Measurements from ENCODE around the gene TAPBPL.
"Not testable (repeated sequence)": the region's sequence is repeated elsewhere in the genome, so short reads cannot be mapped to it uniquely, and the experiment has no call there.

TAPBPL gene

DNA sequence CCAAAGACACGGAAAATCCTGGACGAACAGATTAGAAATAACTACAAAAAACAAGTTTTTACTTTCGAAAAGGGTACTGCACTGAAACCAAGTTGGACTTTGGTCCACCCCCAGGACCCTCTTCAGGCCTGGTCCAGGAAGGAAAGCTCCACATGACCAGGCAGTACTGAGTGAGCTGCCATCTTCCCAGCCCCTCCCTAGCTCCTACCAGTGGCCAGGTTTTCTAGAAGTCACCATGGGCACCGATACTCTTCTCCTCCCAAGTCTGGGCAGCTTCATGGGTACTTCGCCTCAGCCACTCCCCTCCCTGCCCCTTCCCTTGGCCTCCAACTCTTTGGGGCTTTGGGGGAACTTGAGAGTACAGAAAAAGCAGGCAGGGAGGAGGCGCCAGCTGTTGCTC, 12.0 kb downstream of the TAPBPL start:
- DNase-seq, result no peak

DNA sequence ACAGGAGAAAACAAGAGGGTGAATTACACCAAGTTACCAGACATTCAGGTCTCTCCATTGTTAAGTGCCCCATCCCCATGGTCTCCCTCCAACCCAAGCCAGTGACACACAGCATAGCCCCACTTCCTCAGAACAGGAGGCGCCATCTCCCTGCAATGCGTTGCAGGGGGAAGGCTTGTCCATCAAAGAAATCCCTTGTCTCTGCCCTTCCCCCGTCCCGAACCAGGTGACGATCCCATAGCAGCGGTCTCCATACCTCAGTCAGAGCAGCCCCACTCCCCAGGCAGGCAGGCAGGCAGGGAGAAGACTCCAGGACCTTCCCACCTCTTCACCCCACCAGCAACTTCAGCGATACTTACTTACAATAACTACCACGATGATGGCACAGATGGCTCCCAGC, 12.7 kb downstream of the TAPBPL start:
- no peak for DNase-seq

DNA sequence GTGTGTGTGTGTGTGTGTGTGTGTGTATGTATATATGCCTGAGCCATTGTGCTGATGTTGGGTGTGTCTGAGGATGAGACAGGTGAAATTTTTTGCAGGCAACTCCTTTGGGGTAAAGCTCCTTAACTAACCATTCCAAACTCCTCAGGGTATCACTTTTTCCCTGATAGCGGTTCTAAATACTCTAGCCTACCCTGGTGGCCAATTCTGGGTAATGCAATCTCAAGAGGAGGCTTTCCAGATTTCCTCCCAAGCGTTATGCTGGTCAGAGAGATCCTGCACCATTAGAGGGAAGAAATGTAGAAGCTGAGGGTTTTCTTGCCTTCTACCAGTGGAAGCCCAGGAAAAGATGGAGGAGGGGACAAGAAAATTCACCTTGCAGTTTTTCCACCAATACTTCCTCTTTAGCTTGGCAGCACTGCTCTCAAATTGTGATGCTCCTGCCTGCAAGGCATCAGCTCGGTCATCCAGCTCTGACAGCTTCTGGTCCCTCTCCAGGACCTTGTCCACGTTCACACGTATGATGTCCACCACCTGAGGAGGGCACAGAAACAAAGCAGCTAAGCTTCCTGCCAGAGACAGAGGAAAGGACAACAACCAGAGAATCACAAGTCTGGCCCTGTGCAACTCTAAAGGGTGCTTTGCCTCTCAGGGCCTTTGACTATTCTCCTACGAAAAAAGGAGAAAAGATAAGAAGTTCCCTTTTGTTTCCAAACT, 13.8 kb downstream of the TAPBPL start:
- no peak for DNase-seq

DNA sequence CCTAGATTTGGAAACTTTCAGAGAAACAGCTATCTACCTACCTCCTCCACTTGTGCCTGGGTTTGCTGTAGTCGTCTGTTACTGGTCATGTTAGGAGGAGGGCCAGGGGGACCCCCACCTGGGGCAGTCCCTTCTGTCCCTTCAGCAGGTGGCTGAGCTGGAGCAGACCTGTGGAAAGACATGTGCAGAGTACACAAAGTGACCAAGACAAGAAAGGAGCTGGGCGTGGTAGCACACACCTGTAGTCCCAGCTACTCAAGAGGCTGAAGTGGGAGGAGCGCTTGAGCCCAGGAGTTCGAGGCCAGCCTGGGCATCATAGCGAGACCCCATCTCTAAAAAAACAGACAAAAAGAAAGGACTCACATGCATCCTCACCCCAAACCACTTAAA, 14.3 kb downstream of the TAPBPL start:
- DNase-seq, result no peak

DNA sequence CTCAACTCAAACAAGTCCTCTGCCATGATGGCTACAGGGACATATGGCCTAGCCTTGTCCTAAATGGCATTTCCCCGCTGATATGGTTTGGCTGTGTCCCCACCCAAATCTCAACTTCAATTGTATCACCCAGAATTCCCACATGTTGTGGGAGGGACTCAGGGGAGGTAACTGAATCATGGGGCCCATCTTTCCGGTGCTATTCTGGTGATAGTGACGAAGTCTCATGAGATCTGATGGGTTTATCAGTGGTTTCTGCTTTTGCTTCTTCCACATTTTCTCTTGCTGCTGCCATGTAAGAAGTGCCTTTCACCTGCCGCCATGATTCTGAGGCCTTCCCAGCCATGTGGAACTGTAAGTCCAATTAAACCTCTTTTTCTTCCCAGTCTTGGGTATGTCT, 14.9 kb downstream of the TAPBPL start:
- DNase-seq, result not testable (repeated sequence)

DNA sequence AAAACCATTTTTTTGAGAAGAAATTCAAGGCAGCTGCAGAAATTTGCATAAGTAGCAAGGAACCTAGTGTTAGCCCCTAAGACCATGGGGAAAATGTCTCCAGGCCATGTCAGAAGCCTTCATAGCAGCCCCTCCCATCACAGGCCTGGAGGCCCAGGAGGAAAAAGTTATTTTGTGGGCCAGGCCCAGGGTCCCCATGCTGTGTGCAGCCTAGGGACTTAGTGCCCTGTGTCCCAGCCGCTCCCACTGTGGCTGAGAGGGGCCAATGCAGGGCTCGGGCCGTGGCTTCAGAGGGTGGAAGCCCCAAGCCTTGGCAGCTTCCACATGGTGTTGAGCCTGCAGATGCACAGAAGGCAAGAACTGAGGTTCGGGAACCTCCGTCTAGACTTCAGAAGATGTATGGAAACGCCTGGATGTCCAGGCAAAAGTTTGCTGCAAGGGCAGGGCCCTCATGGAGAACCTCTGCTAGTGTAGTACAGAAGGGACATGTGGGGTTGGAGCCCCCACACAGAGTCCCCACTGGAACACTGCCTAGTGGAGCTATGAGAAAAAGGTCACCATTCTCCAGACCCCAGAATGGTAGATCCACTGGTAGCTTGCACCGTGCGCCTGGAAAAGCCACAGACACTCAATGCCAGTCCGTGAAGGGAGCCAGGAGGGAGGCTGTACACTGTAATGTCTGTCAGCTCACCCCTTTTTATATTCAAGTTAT, 15.9 kb downstream of the TAPBPL start:
- not testable (repeated sequence) for DNase-seq

DNA sequence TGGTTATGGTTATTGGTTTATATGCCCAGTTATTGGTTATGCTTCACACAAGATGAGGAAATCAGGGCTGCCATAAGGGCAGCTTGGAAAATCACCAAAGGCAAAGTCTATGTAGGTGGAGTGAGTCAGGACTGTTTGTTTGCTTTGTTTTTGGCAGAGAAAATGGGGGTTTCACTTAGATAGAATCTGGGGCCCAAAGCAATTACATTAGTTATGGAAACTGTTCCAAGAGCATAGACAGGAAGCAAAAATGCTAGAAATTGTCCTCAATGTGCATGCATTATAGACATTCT, 16.4 kb downstream of the TAPBPL start:
- DNase-seq, result no peak

DNA sequence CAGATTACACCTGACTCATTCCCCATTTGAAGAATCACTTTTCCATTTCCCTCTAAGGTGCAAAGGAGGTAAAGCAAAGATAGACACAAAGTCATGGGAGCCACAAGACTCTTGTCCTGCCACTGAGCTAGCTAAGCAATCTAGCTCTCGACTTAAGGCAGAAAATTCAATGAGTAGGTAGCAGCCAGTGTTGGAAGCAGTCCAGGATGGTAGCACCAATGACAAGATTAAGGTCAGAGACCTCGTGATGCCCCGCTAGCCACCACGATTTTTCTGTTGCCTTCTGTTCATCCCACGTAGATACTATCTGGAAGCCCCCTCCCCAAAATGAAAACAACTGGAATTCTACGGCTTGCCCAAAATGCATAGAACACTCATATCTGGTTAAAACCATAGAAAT, 17.2 kb downstream of the TAPBPL start:
- DNase-seq, result no peak

DNA sequence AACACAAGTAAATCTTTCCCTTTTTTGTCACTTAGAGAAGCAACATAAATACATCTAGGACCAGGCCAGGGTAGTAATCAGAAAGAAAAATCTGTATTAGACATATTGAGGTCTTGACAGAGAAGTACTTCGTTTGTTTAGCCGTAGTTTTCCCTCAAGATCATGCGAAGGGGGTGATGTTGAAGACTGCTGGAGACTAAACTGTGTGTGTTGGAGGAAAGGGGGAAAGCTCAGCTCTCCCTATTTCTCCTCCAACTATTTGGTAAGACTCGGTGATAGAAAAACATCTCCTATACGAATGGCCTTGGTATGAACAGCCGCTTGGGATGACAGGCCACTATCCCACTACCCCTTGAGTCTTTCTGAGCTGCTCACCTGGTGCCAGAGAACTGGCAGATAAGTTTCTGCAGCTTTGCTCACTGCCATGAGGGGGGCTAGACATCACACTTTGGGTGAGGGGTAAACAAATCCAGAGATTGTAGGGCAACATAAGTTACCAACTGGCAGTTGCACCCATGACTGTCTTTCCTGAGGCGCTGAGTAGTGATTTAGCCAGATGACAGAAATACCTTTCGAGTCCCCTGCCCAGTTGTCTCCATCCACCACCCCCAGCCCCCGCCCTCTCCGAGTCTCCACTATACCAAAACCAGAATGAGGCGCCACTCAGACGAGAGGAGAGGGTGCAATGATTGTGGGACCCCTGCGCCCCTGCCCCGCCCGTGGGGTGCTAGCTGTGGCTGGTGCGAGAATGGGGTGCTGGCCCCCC, 17.9 kb downstream of the TAPBPL start:
- no peak for DNase-seq

DNA sequence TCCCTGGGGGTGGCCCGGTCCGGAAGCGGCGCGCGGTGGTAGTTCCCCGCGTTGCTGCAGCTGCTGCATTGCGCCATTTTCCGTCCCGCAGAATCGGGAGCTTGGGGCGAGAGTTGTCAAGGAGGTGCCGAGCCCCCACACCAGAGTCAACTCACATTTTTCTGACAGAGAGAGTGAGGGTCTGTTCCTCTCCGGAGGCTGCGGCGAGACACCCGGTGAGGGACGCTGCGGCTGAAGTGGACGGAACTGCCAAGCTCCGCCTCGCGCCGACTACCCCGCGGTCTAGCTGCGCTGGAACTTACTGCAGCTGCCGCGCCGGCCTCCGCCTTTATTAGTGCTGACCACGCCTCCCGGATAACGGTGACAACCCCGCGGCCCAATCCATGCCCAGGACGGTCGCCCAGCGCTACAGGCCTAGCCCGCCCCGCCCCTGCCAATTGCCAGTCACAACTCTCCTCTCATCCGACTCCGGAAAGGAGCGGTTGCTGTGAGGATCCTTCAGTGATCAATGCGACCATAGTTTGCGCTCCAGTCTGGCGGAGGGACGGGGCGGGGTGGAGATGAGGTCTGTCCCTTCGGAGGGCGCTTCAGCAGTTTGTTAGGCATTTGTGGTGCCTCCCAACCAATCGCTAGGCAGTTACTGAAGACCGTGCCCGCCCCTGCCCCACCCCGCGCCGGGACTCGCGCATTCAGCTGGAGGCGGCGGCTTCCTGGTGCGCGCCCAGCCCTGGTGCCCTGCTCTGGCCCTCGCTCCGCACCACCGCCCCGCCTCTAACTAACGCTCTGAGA, 18.7 kb downstream of the TAPBPL start, which contains the start of gene VAMP1:
Gene VAMP1 (minus strand): TSS at position 303 of the 789 bp plus-strand sequence. CDS start 146 bp downstream, at position 157.
- peak; percentile 93 for DNase-seq

DNA sequence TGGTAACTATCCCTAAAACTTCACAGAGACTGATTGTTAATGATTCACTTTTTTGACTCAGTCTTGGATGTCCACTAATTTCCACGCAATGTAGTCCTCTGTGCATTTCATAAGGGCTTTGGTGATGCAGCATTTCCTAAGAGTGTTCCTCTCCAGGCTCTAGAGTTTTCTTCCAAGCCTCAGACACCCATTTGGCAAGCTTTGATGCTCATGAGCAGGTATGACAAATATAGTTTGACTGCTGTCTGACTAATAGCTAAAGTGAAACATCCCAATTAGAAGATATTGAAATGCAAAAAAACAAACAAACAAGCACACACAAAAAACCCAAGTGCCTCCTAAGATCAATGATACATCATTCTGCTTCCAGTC, 20.1 kb downstream of the TAPBPL start:
- DNase-seq, result no peak

DNA sequence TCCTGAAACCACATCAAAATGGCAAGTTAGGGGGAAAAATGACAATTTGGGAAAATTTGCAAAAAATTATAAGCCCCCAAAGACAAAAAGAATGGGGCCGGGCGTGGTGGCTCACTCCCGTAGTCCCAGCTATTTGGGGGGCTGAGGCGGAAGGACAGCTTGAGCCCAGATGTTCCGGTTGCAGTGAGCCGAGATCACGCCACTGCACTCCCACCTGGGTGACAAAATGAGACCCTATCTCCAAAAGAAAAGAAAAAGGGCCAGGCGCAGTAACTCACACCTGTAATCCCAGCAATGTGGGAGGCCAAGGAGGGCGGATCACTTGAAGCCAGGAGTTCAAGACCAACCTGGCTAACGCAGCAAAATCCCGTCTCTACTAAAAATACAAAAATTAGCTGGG, 20.6 kb downstream of the TAPBPL start:
- DNase-seq, result no peak

DNA sequence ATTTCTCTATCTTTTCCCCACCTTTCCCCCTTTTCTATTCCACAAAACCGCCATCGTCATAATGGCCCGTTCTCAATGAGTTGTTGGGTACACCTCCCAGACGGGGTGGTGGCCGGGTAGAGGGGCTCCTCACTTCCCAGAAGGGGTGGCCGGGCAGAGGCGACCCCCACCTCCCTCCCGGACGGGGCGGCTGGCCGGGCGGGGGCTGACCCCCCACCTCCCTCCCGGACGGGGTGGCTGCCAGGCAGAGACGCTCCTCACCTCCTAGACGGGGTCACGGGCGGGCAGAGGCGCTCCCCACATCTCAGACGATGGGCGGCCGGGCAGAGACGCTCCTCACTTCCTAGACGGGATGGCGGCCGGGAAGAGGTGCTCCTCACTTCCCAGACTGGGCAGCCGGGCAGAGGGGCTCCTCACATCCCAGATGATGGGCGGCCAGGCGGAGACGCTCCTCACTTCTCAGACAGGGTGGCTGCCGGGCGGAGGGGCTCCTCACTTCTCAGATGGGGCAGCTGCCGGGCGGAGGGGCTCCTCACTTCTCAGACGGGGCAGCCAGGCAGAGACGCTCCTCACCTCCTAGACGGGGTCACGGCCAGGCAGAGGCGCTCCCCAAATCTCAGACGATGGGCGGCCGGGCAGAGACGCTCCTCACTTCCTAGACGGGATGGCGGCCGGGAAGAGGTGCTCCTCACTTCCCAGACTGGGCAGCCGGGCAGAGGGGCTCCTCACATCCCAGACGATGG, 23.6 kb downstream of the TAPBPL start:
- DNase-seq, result not testable (repeated sequence)

DNA sequence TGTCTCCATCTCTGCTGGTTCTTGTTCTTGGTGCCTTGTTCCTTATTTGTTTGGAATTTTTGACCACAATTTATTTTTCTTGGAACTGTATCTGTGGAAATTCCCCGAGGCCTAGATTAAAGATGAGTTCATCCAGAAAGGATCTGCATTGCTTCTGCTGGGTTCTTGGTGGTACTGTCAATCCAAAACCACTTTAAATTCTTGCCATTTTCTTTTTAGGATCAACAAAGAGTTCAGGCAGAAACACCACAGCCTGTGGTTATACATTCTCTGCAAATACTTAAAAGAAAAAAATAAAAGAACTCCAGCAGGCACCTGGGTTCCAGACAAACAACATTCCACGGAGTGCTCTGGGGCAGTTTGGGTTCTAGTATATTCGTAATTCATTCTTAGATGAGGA, 24.6 kb downstream of the TAPBPL start:
- no peak for DNase-seq

DNA sequence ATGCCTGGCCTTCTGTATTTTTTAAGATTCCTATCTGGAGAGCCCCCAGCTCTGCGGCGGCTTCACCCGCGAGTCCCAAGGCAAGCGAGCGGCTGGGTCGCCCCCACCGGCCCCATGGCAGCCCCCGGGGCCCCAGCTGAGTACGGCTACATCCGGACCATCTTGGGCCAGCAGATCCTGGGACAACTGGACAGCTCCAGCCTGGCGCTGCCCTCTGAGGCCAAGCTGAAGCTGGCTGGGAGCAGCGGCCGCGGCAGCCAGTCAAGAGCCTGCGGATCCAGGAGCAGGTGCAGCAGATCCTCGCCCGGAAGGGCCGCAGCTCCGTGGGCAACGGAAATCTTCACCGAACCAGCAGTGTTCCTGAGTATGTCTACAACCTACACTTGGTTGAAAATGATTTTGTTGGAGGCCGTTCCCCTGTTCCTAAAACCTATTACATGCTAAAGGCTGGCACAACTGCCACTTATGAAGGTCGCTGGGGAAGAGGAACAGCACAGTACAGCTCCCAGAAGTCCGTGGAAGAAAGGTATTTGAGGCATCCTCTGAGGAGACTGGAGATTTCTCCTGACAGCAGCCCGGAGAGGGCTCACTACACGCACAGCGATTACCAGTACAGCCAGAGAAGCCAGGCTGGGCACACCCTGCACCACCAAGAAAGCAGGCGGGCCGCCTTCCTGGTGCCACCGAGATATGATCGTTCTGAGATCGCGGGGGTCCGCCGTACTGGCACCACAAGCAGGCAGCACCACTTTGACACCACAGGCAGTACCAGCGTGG, 25.9 kb downstream of the TAPBPL start:
- not testable (repeated sequence) for DNase-seq

DNA sequence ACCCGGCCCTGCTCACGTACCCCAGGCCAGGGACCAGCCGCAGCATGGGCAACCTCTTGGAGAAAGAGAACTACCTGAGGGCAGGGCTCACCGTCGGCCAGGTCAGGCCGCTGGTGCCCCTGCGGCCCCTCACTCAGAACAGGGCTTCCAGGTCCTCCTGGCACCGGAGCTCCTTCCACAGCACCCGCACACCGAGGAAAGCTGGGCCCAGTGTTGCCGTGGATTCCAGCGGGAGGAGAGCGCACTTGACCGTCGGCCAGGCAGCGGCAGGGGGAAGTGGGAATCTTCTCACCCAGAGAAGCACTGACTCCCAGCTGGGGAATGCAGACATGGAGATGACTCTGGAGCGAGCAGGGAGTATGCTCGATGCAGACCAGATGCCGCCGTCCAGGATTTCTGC, 26.6 kb downstream of the TAPBPL start:
- no peak for DNase-seq

DNA sequence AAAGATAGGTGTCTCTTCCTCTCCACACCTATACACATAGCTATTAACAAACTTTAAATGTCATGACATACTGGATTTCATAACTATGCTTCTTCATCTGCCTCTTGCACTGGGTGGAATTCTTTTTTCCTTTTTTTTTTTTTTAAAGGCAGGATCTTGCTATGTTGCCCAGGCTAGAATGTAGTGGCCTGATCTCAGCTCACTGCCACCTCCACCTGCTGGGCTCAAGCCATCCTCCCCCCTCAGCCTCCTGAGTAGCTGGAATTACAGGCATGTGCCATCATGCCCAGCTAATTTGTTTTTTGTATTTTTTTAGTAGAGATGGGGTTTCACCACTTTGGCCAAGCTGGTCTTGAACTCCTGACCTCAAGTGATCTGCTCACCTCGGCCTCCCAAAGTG, 36.4 kb downstream of the TAPBPL start:
- no peak for DNase-seq

DNA sequence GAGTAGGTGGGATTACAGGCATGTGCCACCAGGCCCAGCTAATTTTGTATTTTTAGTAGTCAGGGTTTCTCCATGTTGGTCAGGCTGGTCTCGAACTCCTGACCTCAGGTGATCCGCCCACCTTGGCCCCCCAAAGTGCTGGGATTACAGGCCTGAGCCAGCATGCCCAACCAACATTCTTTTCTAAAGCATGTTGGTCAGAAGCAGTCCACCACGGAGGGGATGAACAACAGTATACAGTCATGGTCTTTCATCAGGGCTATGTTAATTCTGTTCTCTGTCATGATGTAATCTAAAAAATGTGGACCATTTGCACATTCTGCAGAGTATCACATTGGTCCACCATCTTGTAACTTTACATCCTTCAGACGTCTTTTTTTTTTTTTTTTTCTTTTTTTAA, 37.6 kb downstream of the TAPBPL start:
- DNase-seq, result no peak

DNA sequence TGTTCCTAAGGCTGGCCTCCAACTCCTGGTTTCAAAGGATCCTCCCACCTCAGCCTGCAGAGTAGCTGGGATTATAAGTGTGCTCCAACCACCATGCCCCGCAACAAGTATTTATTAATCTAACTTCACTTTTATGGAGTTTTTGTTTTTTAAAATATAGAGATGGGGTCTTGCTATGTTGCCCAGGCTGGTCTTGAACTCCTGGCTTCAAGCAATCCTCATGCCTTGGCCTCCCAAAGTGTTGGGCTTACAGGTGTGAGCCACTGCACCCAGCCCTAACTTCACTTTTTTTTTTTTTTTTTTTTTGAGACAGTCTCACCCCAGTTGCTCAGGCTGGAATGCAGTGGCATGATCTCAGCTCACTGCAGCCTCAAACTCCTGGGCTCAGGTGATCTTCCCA, 38.8 kb downstream of the TAPBPL start:
- not testable (repeated sequence) for DNase-seq

DNA sequence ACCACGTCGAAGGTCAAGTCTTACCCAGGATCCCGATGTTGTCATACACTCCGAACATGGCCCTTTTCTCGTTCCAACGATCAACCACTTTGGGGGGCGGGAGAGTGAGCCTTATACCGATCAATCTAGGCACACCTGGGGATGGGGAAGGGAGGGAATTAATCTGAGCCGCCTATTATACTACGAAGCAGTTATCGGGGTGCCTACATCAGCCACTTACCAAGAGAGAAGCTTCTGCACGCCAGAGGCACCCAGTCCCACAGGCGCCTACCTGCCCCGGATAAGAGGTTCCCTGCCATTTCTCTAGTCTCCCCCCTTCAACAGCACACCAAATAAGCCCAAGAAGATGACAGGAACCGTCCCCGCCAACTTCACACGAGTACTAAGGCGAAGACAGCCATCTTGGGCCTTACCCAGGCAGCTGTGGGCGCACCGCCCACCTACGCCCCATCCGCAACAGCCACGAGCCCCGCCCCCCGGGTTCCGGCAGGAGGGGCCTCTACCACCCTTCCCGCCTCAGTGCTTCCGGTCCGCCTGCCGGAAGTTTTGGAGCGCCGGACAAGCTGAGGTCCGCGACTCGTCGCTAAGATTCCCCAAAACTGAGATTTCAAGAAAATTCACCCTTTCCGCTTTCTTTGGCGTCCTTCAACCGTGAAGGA, 41.1 kb downstream of the TAPBPL start, which contains the start of gene MRPL51:
Gene MRPL51 (minus strand): TSS at position 425 of the 659 bp plus-strand sequence. CDS start 126 bp downstream, at position 299.
- peak; percentile 92 for DNase-seq
